CD14-positive monocyte (primary cell): ENCODE data around the gene PRRC2A. TPM values are rescaled to one million over a fixed set of nuclear protein-coding genes. Genes with fewer than 3 reads are reported as not detected.
A peak's percentile ranks its signal among the peaks of the same experiment; 100 is the strongest.

Source experiments
- DNase-seq, 3 donors: peaks; one replicate each; pipeline ENCODE4 v3.0.0-alpha.2; 2011 to 2022
- H2AFZ ChIP-seq: 2 replicates; pipeline ENCODE4 v1.6.0; 2012; ENCODE audit warnings: mild to moderate bottlenecking, low read depth, low read length, inconsistent platforms; ENCODE audit not compliant: insufficient read depth, poor library complexity, severe bottlenecking
- H3K27ac ChIP-seq, 2 donors: 1 replicate in 1 of 2; 2 replicates in 1 of 2; pipeline ENCODE4 v1.5.1; 2012 to 2013; ENCODE audit warnings: low read length in 2 of 2, control low read depth in 1 of 2, inconsistent platforms in 1 of 2, low read depth in 1 of 2, mild to moderate bottlenecking in 1 of 2
- H3K27me3 ChIP-seq, 2 donors: one replicate each; pipeline versions ENCODE4 v1.6.0 to v1.6.1; 2011 to 2013; ENCODE audit warnings: low read length in 2 of 2; ENCODE audit not compliant: control insufficient read depth in 2 of 2, insufficient read depth in 2 of 2
- H3K36me3 ChIP-seq, 2 donors: replicated peaks in 1 of 2; 1 replicate in 1 of 2; 2 replicates in 1 of 2; pipeline versions ENCODE4 v1.5.1 to v1.6.1; 2012 to 2013; ENCODE audit warnings: low read length in 2 of 2, control low read depth in 1 of 2, inconsistent platforms in 1 of 2, mild to moderate bottlenecking in 1 of 2; ENCODE audit not compliant: insufficient read depth in 2 of 2, control insufficient read depth in 1 of 2
- H3K4me1 ChIP-seq, 2 donors: 1 replicate in 1 of 2; 2 replicates in 1 of 2; pipeline versions ENCODE4 v1.5.1 to v1.6.1; 2012 to 2013; ENCODE audit warnings: low read length in 2 of 2, control low read depth in 1 of 2, inconsistent platforms in 1 of 2, mild to moderate bottlenecking in 1 of 2, moderate library complexity in 1 of 2; ENCODE audit not compliant: insufficient read depth in 2 of 2, control insufficient read depth in 1 of 2
- H3K4me2 ChIP-seq: replicated peaks from 2 replicates; pipeline ENCODE3; 2012; ENCODE audit warnings: low read length, moderate library complexity, mild to moderate bottlenecking; ENCODE audit not compliant: poor library complexity, severe bottlenecking; ENCODE audit errors: extremely low read depth
- H3K4me3 ChIP-seq, 3 experiments: fragments of 200-600 bp in 1 of 3; sonication (generic) in 1 of 3; replicated peaks in 1 of 3; 1 replicate in 2 of 3; 2 replicates in 1 of 3; pipeline ENCODE4 v1.5.1; 2011 to 2013; ENCODE audit warnings: low read length in 3 of 3, mild to moderate bottlenecking in 3 of 3, control low read depth in 2 of 3, low read depth in 2 of 3, inconsistent platforms in 1 of 3, moderate library complexity in 1 of 3
- H3K79me2 ChIP-seq: 2 replicates; pipeline ENCODE4 v1.6.0; 2012; ENCODE audit warnings: mild to moderate bottlenecking, control low read depth, inconsistent platforms, low read length, moderate library complexity; ENCODE audit not compliant: insufficient read depth
- H3K9ac ChIP-seq: 2 replicates; pipeline ENCODE4 v1.6.0; 2017; ENCODE audit warnings: low read length, mild to moderate bottlenecking; ENCODE audit not compliant: insufficient read depth, poor library complexity, severe bottlenecking
- H3K9me3 ChIP-seq, 2 donors: replicated peaks in 1 of 2; 1 replicate in 1 of 2; 2 replicates in 1 of 2; pipeline versions ENCODE4 v1.5.1 to v1.6.1; 2012 to 2013; ENCODE audit warnings: low read length in 2 of 2, control low read depth in 1 of 2; ENCODE audit not compliant: control insufficient read depth in 1 of 2, insufficient read depth in 1 of 2
- H4K20me1 ChIP-seq: 2 replicates; pipeline ENCODE4 v1.6.0; 2012; ENCODE audit warnings: mild to moderate bottlenecking, low read length, control low read depth, moderate library complexity; ENCODE audit not compliant: insufficient read depth
- H3K27ac Mint-ChIP-seq, 7 donors: one replicate each; pipeline ENCODE4 v1.8.0; 2020; ENCODE audit warnings: mild to moderate bottlenecking in 7 of 7, mixed read lengths in 7 of 7, moderate library complexity in 6 of 7, inconsistent platforms in 2 of 7
- H3K27me3 Mint-ChIP-seq, 3 donors: one replicate each; pipeline ENCODE4 v1.8.0; 2021 to 2022; ENCODE audit warnings: low read depth in 3 of 3, mild to moderate bottlenecking in 3 of 3, mixed read lengths in 3 of 3, moderate library complexity in 3 of 3, inconsistent platforms in 1 of 3
- H3K36me3 Mint-ChIP-seq, 2 donors: one replicate each; pipeline ENCODE4 v1.8.0; 2020; ENCODE audit warnings: mixed read lengths in 2 of 2, inconsistent platforms in 1 of 2, mild to moderate bottlenecking in 1 of 2
- H3K4me1 Mint-ChIP-seq: one replicate; pipeline ENCODE4 v1.8.0; 2020; ENCODE audit warnings: mild to moderate bottlenecking, mixed read lengths
- H3K4me3 Mint-ChIP-seq, 2 donors: one replicate each; pipeline ENCODE4 v1.8.0; 2020; ENCODE audit warnings: mild to moderate bottlenecking in 2 of 2, mixed read lengths in 2 of 2, moderate library complexity in 1 of 2
- H3K9me3 Mint-ChIP-seq, 7 donors: one replicate each; pipeline ENCODE4 v1.8.0; 2020 to 2022; ENCODE audit warnings: mixed read lengths in 7 of 7, mild to moderate bottlenecking in 6 of 7, moderate library complexity in 6 of 7, inconsistent platforms in 2 of 7
- WGBS: methylation state at CpG from one replicate; pipeline ENCODE4 v1.1.5; 2013; ENCODE audit warnings: missing lambda C conversion rate; ENCODE audit not compliant: insufficient coverage; 5-methylcytosine and 5-hydroxymethylcytosine counted together
- intact Hi-C, 2 donors: fragments of 100-400 bp; cut with micrococcal nuclease; formaldehyde crosslinking; loops; one replicate each; pipeline versions ENCODE4 v1.15.0 to v1.15.1; 2023
- polyA plus RNA-seq, 3 donors: library from polyadenylated mRNA; depleted of rRNA in 1 of 3; unstranded in 2 of 3; stranded (reverse) in 1 of 3; fragments of 300-500 nt in 2 of 3; fragments of >200 nt in 1 of 3; fragmentation: Illumina TruSeq in 2 of 3; gene quantifications; 1 replicate in 2 of 3; 2 replicates in 1 of 3; pipeline ENCODE4 v1.2.3, GENCODE V29; 2012 to 2021
- TF ChIP-seq, protein P1 (sequence below): fragments of 200-600 bp; IDR thresholded peaks from one replicate; pipeline ENCODE4 v1.8.0; 2022; ENCODE audit warnings: antibody characterized with exemption, mild to moderate bottlenecking

PRRC2A gene
- polyA plus RNA-seq, 3 donors: 1.2 to 76.7 (median 2.3) TPM

DNA sequence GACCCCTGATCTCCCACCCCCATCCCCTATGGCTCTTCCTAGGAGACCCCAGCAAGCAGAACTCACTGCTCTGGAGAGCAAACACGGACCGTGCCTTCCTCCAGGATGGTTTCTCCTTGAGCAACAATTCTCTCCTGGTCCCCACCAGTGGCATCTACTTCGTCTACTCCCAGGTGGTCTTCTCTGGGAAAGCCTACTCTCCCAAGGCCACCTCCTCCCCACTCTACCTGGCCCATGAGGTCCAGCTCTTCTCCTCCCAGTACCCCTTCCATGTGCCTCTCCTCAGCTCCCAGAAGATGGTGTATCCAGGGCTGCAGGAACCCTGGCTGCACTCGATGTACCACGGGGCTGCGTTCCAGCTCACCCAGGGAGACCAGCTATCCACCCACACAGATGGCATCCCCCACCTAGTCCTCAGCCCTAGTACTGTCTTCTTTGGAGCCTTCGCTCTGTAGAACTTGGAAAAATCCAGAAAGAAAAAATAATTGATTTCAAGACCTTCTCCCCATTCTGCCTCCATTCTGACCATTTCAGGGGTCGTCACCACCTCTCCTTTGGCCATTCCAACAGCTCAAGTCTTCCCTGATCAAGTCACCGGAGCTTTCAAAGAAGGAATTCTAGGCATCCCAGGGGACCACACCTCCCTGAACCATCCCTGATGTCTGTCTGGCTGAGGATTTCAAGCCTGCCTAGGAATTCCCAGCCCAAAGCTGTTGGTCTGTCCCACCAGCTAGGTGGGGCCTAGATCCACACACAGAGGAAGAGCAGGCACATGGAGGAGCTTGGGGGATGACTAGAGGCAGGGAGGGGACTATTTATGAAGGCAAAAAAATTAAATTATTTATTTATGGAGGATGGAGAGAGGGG lies 47.0 kb upstream of the PRRC2A start:
- intact Hi-C loops: no loop called here
- Mint-ChIP-seq H3K36me3 (peaks cover 24 to 26% of the 10 kb centered on the region in 2 donors), H3K27me3 (peaks cover 1 to 5% (median 3%) of the 10 kb centered on the region in 3 donors), H3K9me3 (peaks cover 0 to 3% (median 0%) of the 10 kb centered on the region in 7 donors), H3K4me1 (peaks cover 69% of the 10 kb centered on the region), H3K4me3 (peak overlapping the region in 1 of 2 donors; percentile 32), H3K27ac (peak overlapping the region in 3 of 7 donors; percentile 10 to 90 (median 83))
- Histone ChIP-seq H3K4me2 (no peak overlapping the region), H3K36me3 (peaks cover 15 to 19% of the 10 kb centered on the region in 2 donors), H2AFZ (no peak overlapping the region), H3K9me3 (no peaks in the 10 kb centered on the region), H3K79me2 (peaks cover 29% of the 10 kb centered on the region), H3K9ac (no peak overlapping the region), H3K4me1 (peaks cover 52 to 57% of the 10 kb centered on the region in 2 donors), H3K27me3 (no peaks in the 10 kb centered on the region), H3K27ac (no peak overlapping the region), H4K20me1 (peaks cover 29% of the 10 kb centered on the region), H3K4me3 (no peak overlapping the region)
- 99% methylated on average over 7 of the region's 9 CpGs for WGBS
- TF ChIP-seq, protein P1, sequence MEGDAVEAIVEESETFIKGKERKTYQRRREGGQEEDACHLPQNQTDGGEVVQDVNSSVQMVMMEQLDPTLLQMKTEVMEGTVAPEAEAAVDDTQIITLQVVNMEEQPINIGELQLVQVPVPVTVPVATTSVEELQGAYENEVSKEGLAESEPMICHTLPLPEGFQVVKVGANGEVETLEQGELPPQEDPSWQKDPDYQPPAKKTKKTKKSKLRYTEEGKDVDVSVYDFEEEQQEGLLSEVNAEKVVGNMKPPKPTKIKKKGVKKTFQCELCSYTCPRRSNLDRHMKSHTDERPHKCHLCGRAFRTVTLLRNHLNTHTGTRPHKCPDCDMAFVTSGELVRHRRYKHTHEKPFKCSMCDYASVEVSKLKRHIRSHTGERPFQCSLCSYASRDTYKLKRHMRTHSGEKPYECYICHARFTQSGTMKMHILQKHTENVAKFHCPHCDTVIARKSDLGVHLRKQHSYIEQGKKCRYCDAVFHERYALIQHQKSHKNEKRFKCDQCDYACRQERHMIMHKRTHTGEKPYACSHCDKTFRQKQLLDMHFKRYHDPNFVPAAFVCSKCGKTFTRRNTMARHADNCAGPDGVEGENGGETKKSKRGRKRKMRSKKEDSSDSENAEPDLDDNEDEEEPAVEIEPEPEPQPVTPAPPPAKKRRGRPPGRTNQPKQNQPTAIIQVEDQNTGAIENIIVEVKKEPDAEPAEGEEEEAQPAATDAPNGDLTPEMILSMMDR: no peak
- no peak for DNase-seq

DNA sequence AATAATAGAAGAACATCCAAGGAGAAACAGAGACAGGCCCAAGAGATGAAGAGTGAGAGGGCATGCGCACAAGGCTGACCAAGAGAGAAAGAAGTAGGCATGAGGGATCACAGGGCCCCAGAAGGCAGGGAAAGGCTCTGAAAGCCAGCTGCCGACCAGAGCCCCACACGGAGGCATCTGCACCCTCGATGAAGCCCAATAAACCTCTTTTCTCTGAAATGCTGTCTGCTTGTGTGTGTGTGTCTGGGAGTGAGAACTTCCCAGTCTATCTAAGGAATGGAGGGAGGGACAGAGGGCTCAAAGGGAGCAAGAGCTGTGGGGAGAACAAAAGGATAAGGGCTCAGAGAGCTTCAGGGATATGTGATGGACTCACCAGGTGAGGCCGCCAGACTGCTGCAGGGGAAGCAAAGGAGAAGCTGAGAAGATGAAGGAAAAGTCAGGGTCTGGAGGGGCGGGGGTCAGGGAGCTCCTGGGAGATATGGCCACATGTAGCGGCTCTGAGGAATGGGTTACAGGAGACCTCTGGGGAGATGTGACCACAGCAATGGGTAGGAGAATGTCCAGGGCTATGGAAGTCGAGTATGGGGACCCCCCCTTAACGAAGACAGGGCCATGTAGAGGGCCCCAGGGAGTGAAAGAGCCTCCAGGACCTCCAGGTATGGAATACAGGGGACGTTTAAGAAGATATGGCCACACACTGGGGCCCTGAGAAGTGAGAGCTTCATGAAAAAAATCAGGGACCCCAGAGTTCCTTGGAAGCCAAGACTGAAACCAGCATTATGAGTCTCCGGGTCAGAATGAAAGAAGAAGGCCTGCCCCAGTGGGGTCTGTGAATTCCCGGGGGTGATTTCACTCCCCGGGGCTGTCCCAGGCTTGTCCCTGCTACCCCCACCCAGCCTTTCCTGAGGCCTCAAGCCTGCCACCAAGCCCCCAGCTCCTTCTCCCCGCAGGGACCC lies 46.1 kb upstream of the PRRC2A start:
- Histone ChIP-seq H3K9ac (no peak overlapping the region), H3K4me2 (peak overlapping the region; percentile 98), H3K9me3 (no peaks in the 10 kb centered on the region), H3K4me1 (peaks cover 44 to 57% of the 10 kb centered on the region in 2 donors), H3K4me3 (peak overlapping the region in 1 of 3 experiments; percentile 97), H3K27me3 (no peaks in the 10 kb centered on the region), H4K20me1 (peaks cover 37% of the 10 kb centered on the region), H3K79me2 (peaks cover 29% of the 10 kb centered on the region), H3K27ac (peak overlapping the region in 1 of 2 donors; percentile 88), H3K36me3 (peaks cover 18 to 25% of the 10 kb centered on the region in 2 donors), H2AFZ (no peak overlapping the region)
- TF ChIP-seq, protein P1: no peak
- no peak for DNase-seq
- H3K36me3 Mint-ChIP-seq: peaks cover 31 to 35% of the 10 kb centered on the region in 2 donors
- peaks cover 1 to 5% (median 3%) of the 10 kb centered on the region in 3 donors for H3K27me3 Mint-ChIP-seq
- no peak overlapping the region for H3K4me3 Mint-ChIP-seq
- H3K27ac Mint-ChIP-seq: peak overlapping the region; percentile 91 to 98 (median 94)
- WGBS: 93% methylated on average over 13 of the region's 14 CpGs
- peaks cover 69% of the 10 kb centered on the region for H3K4me1 Mint-ChIP-seq
- intact Hi-C loops: no loop called here
- H3K9me3 Mint-ChIP-seq: peaks cover 0 to 3% (median 0%) of the 10 kb centered on the region in 7 donors
